SW 1271 (cell line): ENCODE measurements around the gene MLLT10.

Source experiments
- DNase-seq, 2 experiments: peaks; one replicate each; lab custom pipeline; 2025; lab: John Stamatoyannopoulos, UW

The MLLT10 gene

GRCh38 chr10:21501091-21501490 is 32.9 kb upstream of the MLLT10 start:
- no peak for DNase-seq

- DNase-seq, result no peak
Observed at GRCh38 chr10:21501731-21502347, 32.2 kb upstream of the MLLT10 start.

- no peak for DNase-seq
Observed at GRCh38 chr10:21502348-21502740, 31.7 kb upstream of the MLLT10 start.

GRCh38 chr10:21503542-21503941 is 30.5 kb upstream of the MLLT10 start:
- no peak for DNase-seq

- no peak for DNase-seq
Observed at GRCh38 chr10:21505711-21506278, 28.2 kb upstream of the MLLT10 start.

- no peak for DNase-seq
Observed at GRCh38 chr10:21506351-21506750, 27.7 kb upstream of the MLLT10 start.

- no peak for DNase-seq
Observed at GRCh38 chr10:21507150-21507549, 26.9 kb upstream of the MLLT10 start.

- DNase-seq, result no peak
Observed at GRCh38 chr10:21508706-21509331, 25.2 kb upstream of the MLLT10 start.

- DNase-seq, result no peak
Observed at GRCh38 chr10:21509341-21510240, 24.4 kb upstream of the MLLT10 start.

GRCh38 chr10:21510241-21511094 is 23.6 kb upstream of the MLLT10 start:
- DNase-seq, result no peak

GRCh38 chr10:21511095-21511570 is 22.9 kb upstream of the MLLT10 start:
- DNase-seq, result no peak

GRCh38 chr10:21511946-21512572 is 22.0 kb upstream of the MLLT10 start:
- no peak for DNase-seq

GRCh38 chr10:21512573-21513404 is 21.2 kb upstream of the MLLT10 start:
- DNase-seq, result no peak

- DNase-seq, result no peak
Observed at GRCh38 chr10:21513405-21513788, 20.6 kb upstream of the MLLT10 start.

GRCh38 chr10:21514129-21514817 is 19.8 kb upstream of the MLLT10 start:
- DNase-seq, result no peak

- DNase-seq, result no peak
Observed at GRCh38 chr10:21514818-21515351, 19.1 kb upstream of the MLLT10 start.

- DNase-seq, result no peak
Observed at GRCh38 chr10:21515361-21516241, 18.4 kb upstream of the MLLT10 start.
